GM12865 (cell line): Measurements from ENCODE around the gene NFIA.

ENCODE experiments used
- DNase-seq: peaks from one replicate; pipeline ENCODE4 v3.0.0; 2010; ENCODE audit warnings: low read depth
- H3K4me3 ChIP-seq: 2 replicates; pipeline ENCODE4 v1.5.1; 2011; ENCODE audit warnings: mild to moderate bottlenecking, low read depth, low read length, control low read depth
- TF ChIP-seq, protein P1 (sequence below): IDR thresholded peaks from 2 replicates; pipeline ENCODE4 v1.5.1; 2011; ENCODE audit warnings: low read length, control low read depth, low read depth, inconsistent platforms; ENCODE audit not compliant: insufficient read depth; ENCODE audit errors: missing control alignments

NFIA gene

DNA sequence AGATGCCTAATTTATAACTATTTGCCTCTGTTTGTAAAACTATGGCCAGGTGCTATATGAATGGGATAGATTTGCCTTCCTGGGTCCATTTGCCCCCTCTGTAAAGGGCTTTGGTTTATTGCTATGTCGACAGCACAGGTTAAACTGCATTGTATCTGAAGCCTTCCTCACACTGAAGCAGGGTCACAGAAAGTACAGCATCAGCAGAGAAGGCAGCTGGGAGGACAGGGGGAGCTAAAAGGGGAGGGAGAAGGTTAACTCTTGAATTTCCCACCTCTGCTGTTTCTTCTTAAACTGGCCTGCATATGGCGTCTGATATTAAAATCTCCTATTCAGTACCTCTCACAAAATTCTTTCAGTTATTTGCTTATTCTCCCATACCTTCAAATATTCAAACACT, 345.1 kb downstream of the NFIA start:
- TF ChIP-seq, protein P1, sequence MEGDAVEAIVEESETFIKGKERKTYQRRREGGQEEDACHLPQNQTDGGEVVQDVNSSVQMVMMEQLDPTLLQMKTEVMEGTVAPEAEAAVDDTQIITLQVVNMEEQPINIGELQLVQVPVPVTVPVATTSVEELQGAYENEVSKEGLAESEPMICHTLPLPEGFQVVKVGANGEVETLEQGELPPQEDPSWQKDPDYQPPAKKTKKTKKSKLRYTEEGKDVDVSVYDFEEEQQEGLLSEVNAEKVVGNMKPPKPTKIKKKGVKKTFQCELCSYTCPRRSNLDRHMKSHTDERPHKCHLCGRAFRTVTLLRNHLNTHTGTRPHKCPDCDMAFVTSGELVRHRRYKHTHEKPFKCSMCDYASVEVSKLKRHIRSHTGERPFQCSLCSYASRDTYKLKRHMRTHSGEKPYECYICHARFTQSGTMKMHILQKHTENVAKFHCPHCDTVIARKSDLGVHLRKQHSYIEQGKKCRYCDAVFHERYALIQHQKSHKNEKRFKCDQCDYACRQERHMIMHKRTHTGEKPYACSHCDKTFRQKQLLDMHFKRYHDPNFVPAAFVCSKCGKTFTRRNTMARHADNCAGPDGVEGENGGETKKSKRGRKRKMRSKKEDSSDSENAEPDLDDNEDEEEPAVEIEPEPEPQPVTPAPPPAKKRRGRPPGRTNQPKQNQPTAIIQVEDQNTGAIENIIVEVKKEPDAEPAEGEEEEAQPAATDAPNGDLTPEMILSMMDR: no peak
- no peak overlapping the region for H3K4me3 ChIP-seq
- no peak for DNase-seq

DNA sequence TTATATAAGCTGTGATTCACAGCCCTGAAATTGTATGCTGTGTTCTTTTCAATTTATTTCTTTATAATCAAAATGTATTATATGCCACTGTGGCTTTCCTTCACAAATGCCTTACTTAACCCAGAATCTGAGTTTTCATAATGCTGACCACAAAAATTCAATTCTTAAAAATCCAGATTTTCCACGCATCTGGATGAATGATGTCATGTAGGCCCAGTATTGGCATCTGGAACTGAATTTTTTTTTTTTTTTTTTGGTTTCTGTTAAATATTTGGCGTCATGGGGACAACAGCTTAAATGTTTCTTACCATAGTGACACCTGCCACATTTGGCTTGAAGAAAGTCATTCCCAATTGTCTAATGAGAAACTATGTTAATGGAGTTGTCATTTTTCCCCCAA, 345.8 kb downstream of the NFIA start:
- no peak overlapping the region for H3K4me3 ChIP-seq
- DNase-seq: no peak
- TF ChIP-seq, protein P1: no peak

DNA sequence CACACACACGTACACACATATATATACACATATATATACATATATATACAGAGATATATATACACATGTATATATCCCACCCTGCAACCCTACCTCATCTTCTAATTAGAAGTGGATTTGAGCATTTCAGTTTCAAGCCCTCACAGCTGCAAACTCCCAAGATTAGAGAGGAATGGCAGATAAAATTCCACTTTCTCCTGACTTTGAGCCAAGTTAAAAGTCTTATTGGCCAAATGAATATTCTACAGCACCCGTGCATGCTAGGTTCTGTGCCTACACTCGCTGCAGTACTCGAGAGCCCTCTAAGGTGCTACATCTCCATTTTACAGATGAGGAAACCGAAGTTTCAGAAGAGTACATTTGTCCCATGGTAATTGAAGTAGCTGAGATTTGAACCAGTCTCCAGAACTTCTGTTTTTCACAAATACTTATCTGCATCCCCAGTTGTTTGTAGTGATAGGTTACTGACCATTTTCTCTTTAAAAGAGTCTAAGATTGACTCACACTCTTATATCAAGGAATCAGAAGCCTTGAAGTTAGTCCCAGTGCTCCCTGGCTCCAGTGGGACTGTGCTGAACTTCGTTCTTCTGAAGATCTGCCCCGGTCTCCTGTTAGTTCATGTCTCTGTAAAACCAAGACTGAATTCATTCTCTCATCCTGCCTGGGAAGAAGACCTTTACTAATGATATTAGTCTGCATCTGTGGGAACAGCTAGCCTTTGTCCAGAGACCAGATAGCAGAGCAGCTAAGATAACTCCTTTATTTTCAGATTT, 350.4 kb downstream of the NFIA start:
- H3K4me3 ChIP-seq: no peak overlapping the region
- no peak for DNase-seq
- TF ChIP-seq, protein P1: no peak

DNA sequence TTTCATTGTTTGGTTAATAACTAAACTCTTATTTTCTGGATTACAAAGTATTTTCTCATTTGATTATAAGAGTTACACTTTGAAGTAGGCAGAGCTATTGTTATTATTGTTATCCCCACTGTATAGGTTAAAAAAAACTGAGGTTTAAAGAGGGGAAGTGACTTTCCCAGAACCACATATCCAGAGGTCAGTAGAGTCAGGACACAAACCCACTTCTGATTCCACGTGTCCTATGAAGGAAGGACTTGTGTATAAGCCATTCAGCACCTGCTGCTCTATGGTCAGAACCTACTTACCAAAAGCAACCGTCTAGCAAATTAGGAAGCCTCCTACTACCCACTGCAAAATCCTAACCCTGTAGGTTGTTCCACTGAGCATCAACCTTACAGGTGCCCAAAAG, 351.3 kb downstream of the NFIA start:
- TF ChIP-seq, protein P1: no peak
- H3K4me3 ChIP-seq: no peak overlapping the region
- DNase-seq: no peak

DNA sequence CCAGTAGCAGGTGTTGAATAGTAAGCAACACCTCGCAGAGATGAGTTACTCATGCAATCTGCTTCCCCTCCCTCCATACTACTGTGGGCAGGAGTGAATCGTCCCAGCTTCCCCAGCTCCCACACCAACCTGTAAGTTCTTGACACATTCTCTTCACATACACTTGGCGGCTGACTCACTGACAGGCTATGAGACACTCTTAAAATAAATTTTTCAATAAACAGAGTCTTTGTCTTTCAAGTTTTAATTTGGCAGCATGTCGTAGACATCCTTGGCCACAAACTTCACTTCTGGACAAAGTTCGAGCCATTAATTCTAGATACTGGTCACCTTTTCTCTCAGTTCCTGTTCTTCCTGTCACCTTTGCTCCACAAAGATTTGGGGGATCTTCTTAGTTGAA, 351.9 kb downstream of the NFIA start:
- TF ChIP-seq, protein P1: no peak
- DNase-seq: no peak
- H3K4me3 ChIP-seq: no peak overlapping the region

DNA sequence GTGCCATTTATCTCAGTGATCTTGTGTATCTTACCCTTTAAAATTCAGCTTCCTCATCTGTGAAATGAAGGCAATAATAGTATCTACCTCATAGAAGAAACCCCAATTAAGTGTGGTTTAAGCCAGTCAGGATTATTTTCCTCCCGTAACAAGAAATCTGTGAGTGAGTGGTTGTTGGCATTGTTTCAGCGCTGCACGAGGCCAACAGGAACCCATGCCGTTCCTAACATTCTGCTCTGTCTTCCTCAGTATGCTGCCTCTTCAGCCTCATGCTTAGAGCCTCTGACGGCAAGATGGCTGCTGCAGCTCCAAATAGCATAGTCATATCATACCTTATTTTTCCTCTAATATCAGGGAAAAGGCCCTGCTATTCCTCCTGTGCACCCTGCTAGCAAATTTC, 352.9 kb downstream of the NFIA start:
- H3K4me3 ChIP-seq: no peak overlapping the region
- TF ChIP-seq, protein P1: no peak
- DNase-seq: no peak

DNA sequence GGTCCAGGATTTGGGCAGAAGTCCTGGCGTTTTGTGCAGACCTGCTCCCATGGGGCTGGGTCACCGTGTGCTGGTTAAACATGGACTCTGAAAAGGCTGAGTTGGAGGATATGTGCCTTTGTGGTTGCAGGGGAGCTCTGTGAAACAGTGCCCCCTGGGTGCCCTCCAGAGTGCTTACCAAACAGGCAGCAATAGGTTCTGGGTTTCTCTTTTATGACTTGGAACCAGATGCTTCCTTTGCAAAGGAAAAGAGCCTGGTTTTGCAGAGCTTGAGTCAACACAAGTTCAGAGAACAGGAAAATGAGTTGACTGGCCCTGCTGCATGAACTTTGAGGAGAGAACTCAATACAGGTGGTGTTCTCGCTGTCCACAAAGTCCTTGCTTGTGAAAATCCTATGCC, 353.7 kb downstream of the NFIA start:
- H3K4me3 ChIP-seq: no peak overlapping the region
- TF ChIP-seq, protein P1: no peak
- DNase-seq: peak; percentile 23
